Measurements from ENCODE around the gene ACAT1.

Gene ACAT1

DNA sequence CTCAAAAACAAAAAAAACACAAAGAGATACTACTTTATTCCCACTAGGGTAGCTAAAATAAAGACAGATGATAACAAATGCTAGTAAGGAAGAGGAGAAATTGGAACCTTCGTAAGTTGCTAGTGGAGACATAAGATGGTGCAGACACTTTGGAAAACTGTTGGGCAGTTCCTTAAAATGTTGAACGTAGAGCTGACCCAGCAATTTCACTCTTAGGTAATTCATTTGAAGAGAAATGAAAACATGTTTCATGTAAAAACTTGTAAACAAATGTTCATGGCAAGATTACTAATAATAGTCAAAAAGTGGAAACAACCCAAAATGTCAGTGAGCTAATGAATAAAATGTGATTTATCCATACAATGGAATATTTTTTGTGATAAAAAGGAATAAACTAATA lies 29.2 kb upstream of the ACAT1 start:
- no peak overlapping the region for H2AFZ ChIP-seq (ENCODE audit: low read depth, low read length, severe bottlenecking)
- H3K36me3 ChIP-seq (ENCODE audit: low read length): peaks cover 16% of the 10 kb centered on the region; the same call in 1 of the 2 replicates
- H3K79me2 ChIP-seq (ENCODE audit: insufficient read depth, low read length): no peaks in the 10 kb centered on the region
- no peak overlapping the region for H3K27ac ChIP-seq (ENCODE audit: low read depth, low read length)
- no peaks in the 10 kb centered on the region for H3F3A ChIP-seq (ENCODE audit: insufficient read depth)
- no peak overlapping the region for H3K4me2 ChIP-seq (ENCODE audit: low read depth, low read length, poor library complexity, severe bottlenecking)
- H3K9ac ChIP-seq (ENCODE audit: low read length): no peak overlapping the region
- no peaks in the 10 kb centered on the region for H3K27me3 ChIP-seq (ENCODE audit: low read length)
- TF ChIP-seq EZH2phosphoT487 (conservative IDR thresholded peaks at IDR 0.05; ENCODE audit: low read length): no peak
- TF ChIP-seq, protein P1, sequence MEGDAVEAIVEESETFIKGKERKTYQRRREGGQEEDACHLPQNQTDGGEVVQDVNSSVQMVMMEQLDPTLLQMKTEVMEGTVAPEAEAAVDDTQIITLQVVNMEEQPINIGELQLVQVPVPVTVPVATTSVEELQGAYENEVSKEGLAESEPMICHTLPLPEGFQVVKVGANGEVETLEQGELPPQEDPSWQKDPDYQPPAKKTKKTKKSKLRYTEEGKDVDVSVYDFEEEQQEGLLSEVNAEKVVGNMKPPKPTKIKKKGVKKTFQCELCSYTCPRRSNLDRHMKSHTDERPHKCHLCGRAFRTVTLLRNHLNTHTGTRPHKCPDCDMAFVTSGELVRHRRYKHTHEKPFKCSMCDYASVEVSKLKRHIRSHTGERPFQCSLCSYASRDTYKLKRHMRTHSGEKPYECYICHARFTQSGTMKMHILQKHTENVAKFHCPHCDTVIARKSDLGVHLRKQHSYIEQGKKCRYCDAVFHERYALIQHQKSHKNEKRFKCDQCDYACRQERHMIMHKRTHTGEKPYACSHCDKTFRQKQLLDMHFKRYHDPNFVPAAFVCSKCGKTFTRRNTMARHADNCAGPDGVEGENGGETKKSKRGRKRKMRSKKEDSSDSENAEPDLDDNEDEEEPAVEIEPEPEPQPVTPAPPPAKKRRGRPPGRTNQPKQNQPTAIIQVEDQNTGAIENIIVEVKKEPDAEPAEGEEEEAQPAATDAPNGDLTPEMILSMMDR (IDR thresholded peaks at IDR 0.05; ENCODE audit: insufficient read depth, low read length, poor library complexity, severe bottlenecking): no peak
- H3K4me3 ChIP-seq (ENCODE audit: insufficient read depth, low read length, poor library complexity, severe bottlenecking): no peak overlapping the region
- no peaks in the 10 kb centered on the region for H3K9me2 ChIP-seq (replicated peaks; ENCODE audit: insufficient read depth, low read length)
- no peaks in the 10 kb centered on the region for H3K9me3 ChIP-seq (ENCODE audit: insufficient read depth, low read length)
- H4K20me1 ChIP-seq (ENCODE audit: low read depth, low read length): no peaks in the 10 kb centered on the region

DNA sequence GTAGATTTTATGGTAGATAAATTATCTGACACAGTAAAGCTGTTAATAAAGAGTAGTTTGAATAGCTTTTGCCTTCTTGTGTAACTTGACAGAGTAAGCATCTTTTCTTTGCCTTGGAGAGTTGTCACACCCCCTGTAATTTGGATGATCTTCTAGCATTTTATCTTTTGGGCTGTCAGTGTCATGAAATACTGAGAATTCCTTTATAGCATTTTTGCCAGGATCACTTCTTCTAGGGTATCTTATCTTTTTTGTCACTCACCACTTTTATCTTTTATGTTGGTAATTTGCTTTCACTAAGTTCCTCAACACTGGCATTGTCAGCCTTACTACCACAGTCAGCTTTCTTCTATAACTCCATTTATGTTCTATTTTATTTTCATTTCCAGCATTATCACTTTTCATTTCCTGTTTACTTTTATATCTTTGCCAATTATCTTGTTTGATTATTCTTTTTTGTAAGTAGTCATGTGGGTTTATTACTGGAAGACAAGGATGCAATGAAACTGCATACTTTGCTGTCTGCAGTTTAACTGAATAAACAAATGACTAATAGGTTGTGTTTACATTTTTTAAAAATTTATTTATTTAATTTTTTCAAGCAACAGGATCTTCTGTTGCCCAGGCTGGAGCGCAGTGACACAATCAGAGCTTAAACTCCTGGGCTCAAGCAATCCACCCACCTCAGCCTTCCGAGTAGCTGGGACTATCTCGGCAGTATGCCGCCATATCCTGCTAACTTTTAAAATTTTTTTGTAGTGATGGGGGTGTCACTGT lies 28.1 kb upstream of the ACAT1 start:
- H3F3A ChIP-seq (ENCODE audit: insufficient read depth): no peaks in the 10 kb centered on the region
- no peak overlapping the region for H3K27ac ChIP-seq (ENCODE audit: low read depth, low read length)
- H3K4me2 ChIP-seq (ENCODE audit: low read depth, low read length, poor library complexity, severe bottlenecking): no peak overlapping the region
- H3K4me3 ChIP-seq (ENCODE audit: insufficient read depth, low read length, poor library complexity, severe bottlenecking): no peak overlapping the region
- no peak overlapping the region for H3K9ac ChIP-seq (ENCODE audit: low read length)
- no peaks in the 10 kb centered on the region for H3K9me3 ChIP-seq (ENCODE audit: insufficient read depth, low read length)
- no peaks in the 10 kb centered on the region for H3K9me2 ChIP-seq (replicated peaks; ENCODE audit: insufficient read depth, low read length)
- H2AFZ ChIP-seq (ENCODE audit: low read depth, low read length, severe bottlenecking): no peak overlapping the region
- no peaks in the 10 kb centered on the region for H4K20me1 ChIP-seq (ENCODE audit: low read depth, low read length)
- H3K36me3 ChIP-seq (ENCODE audit: low read length): peaks cover 27% of the 10 kb centered on the region; the same call in 1 of the 2 replicates
- no peaks in the 10 kb centered on the region for H3K79me2 ChIP-seq (ENCODE audit: insufficient read depth, low read length)
- TF ChIP-seq, protein P1 (IDR thresholded peaks at IDR 0.05; ENCODE audit: insufficient read depth, low read length, poor library complexity, severe bottlenecking): no peak
- TF ChIP-seq EZH2phosphoT487 (conservative IDR thresholded peaks at IDR 0.05; ENCODE audit: low read length): no peak
- no peaks in the 10 kb centered on the region for H3K27me3 ChIP-seq (ENCODE audit: low read length)

DNA sequence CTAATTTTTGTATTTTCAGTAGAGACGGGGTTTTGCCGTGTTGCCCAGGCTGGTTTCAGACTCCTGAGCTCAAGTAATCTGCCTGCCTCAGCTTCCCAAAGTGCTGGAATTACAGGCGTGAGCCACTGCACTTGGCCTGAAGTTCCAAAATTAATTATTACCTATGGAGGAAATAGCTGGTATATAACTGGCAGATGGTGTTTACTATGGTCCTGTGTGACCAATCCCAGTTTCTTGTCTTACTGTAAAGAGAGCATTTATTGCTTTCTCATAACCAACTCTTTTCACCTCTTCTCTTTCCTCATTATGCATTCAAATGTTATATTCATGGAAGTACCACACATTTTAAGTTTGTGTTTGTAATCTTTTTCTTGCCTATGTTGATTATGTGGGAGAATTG lies 24.2 kb upstream of the ACAT1 start:
- no peak overlapping the region for H3K27ac ChIP-seq (ENCODE audit: low read depth, low read length)
- H3K9me3 ChIP-seq (ENCODE audit: insufficient read depth, low read length): no peaks in the 10 kb centered on the region
- no peaks in the 10 kb centered on the region for H4K20me1 ChIP-seq (ENCODE audit: low read depth, low read length)
- H3K36me3 ChIP-seq (ENCODE audit: low read length): peaks cover 34% of the 10 kb centered on the region; the same call in 1 of the 2 replicates
- no peaks in the 10 kb centered on the region for H3K79me2 ChIP-seq (ENCODE audit: insufficient read depth, low read length)
- no peaks in the 10 kb centered on the region for H3K9me2 ChIP-seq (replicated peaks; ENCODE audit: insufficient read depth, low read length)
- H3K4me3 ChIP-seq (ENCODE audit: insufficient read depth, low read length, poor library complexity, severe bottlenecking): no peak overlapping the region
- TF ChIP-seq, protein P1 (IDR thresholded peaks at IDR 0.05; ENCODE audit: insufficient read depth, low read length, poor library complexity, severe bottlenecking): no peak
- TF ChIP-seq EZH2phosphoT487 (conservative IDR thresholded peaks at IDR 0.05; ENCODE audit: low read length): no peak
- H3K9ac ChIP-seq (ENCODE audit: low read length): no peak overlapping the region
- no peaks in the 10 kb centered on the region for H3K27me3 ChIP-seq (ENCODE audit: low read length)
- H3K4me2 ChIP-seq (ENCODE audit: low read depth, low read length, poor library complexity, severe bottlenecking): no peak overlapping the region
- no peak overlapping the region for H2AFZ ChIP-seq (ENCODE audit: low read depth, low read length, severe bottlenecking)
- no peaks in the 10 kb centered on the region for H3F3A ChIP-seq (ENCODE audit: insufficient read depth)
